Camera-type eye (tissue), 1 donor: ENCODE results near the gene ZNF687. TPM values are rescaled to one million over a fixed set of nuclear protein-coding genes. Genes with fewer than 3 reads are reported as not detected.

Source experiments
- total RNA-seq: library from RNA; depleted of rRNA; stranded (reverse); fragments of >200 nt; gene quantifications from one replicate; pipeline ENCODE4 v1.2.3, GENCODE V29; 2014

ZNF687 gene, protein sequence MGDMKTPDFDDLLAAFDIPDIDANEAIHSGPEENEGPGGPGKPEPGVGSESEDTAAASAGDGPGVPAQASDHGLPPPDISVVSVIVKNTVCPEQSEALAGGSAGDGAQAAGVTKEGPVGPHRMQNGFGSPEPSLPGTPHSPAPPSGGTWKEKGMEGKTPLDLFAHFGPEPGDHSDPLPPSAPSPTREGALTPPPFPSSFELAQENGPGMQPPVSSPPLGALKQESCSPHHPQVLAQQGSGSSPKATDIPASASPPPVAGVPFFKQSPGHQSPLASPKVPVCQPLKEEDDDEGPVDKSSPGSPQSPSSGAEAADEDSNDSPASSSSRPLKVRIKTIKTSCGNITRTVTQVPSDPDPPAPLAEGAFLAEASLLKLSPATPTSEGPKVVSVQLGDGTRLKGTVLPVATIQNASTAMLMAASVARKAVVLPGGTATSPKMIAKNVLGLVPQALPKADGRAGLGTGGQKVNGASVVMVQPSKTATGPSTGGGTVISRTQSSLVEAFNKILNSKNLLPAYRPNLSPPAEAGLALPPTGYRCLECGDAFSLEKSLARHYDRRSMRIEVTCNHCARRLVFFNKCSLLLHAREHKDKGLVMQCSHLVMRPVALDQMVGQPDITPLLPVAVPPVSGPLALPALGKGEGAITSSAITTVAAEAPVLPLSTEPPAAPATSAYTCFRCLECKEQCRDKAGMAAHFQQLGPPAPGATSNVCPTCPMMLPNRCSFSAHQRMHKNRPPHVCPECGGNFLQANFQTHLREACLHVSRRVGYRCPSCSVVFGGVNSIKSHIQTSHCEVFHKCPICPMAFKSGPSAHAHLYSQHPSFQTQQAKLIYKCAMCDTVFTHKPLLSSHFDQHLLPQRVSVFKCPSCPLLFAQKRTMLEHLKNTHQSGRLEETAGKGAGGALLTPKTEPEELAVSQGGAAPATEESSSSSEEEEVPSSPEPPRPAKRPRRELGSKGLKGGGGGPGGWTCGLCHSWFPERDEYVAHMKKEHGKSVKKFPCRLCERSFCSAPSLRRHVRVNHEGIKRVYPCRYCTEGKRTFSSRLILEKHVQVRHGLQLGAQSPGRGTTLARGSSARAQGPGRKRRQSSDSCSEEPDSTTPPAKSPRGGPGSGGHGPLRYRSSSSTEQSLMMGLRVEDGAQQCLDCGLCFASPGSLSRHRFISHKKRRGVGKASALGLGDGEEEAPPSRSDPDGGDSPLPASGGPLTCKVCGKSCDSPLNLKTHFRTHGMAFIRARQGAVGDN
- total RNA-seq = 46.3 TPM

GRCh38 chr1:151281969-151282882 is at the start of gene ZNF687:
TSS of gene ZNF687 (plus strand) at chr1:151282299. CDS start at chr1:151286292, 3,993 bp downstream.

GRCh38 chr1:151254217-151255213 is 27.6 kb upstream of the ZNF687 start, which contains the start of gene PSMD4:
TSS of gene PSMD4 (plus strand) at chr1:151254734. CDS start at chr1:151254783, 49 bp downstream.

DNA sequence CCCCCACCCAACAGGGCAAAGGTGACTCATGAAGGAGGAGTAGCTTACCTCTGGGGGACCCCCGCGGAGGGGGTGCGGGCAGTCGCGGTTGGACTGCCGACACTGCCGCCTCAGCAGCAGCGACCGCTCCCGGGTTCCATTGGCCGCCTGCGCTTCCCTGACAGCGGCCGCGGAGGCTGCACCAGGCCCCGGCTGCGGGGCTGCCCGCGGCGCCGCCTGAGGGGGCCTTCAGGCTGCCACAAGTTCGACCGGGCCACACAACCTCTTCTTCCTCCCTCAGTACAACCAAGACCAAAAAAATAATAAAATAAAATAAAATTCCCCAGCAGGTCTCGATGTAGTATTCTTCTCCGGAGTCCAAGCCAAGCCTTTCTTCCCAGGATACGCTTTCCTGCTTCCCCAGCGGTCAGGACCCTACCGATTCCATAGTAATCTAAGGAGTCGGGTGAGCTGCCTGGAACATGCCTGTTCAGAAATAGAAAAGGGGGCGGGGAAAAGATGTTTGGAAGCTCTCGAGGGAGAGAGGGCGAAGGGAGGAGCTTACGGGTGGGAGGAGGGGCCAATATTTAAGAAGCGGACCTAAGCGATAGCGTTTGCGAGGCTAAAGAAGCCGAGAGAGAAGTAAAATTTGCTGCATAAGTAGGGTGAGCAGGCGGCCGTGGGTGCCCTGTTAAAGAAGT is 45.3 kb downstream of the ZNF687 start, which contains the start of gene PI4KB:
Gene PI4KB, minus strand, starts transcription at position 194 of the 680 bp plus-strand sequence. CDS start 10,935 bp downstream, outside the sequence.

Other genes starting within 250 kb of the ZNF687 start
- gene BNIPL, start 245.7 kb upstream of the ZNF687 start, total RNA-seq = 9.5 TPM
- 8.9 TPM for gene C1orf56, start 234.5 kb upstream of the ZNF687 start, total RNA-seq
- gene CDC42SE1, start 222.7 kb upstream of the ZNF687 start, total RNA-seq = 44.4 TPM
- 15.3 TPM for gene MLLT11, start 221.9 kb upstream of the ZNF687 start, total RNA-seq
- gene GABPB2, start 211.5 kb upstream of the ZNF687 start, total RNA-seq = 25.1 TPM
- gene SEMA6C, start 135.7 kb upstream of the ZNF687 start, total RNA-seq = 42.6 TPM
- 1.9 TPM for gene TNFAIP8L2, start 125.7 kb upstream of the ZNF687 start, total RNA-seq
- 19.3 TPM for gene LYSMD1, start 116.4 kb upstream of the ZNF687 start, total RNA-seq
- 16.5 TPM for gene SCNM1, start 116.2 kb upstream of the ZNF687 start, total RNA-seq
- not detected for gene TMOD4, start 106.3 kb upstream of the ZNF687 start, total RNA-seq
- gene VPS72, start 92.1 kb upstream of the ZNF687 start, total RNA-seq = 52.3 TPM
- 117 TPM for gene PIP5K1A, start 83.7 kb upstream of the ZNF687 start, total RNA-seq
- 101 TPM for gene PSMD4, start 27.6 kb upstream of the ZNF687 start, total RNA-seq
- 59.9 TPM for gene PI4KB, start 45.1 kb downstream of the ZNF687 start, total RNA-seq
- gene RFX5, start 65.0 kb downstream of the ZNF687 start, total RNA-seq = 34.7 TPM
- gene SELENBP1, start 90.4 kb downstream of the ZNF687 start, total RNA-seq = 30.8 TPM
- 169 TPM for gene PSMB4, start 117.3 kb downstream of the ZNF687 start, total RNA-seq
- 117 TPM for gene POGZ, start 177.2 kb downstream of the ZNF687 start, total RNA-seq
- gene CGN, start 229.1 kb downstream of the ZNF687 start, total RNA-seq = 27.3 TPM